Neural crest cell (in vitro differentiated cells): Measurements from ENCODE around the gene ZNF274. TPM values are rescaled to one million over a fixed set of nuclear protein-coding genes. Genes with fewer than 3 reads are reported as not detected.
"Not testable (repeated sequence)": the region's sequence is repeated elsewhere in the genome, so short reads cannot be mapped to it uniquely, and the experiment has no call there.

Experiments used
- DNase-seq: peaks from one replicate; pipeline ENCODE4 v3.0.0; 2021; ENCODE audit warnings: low read depth, mixed read lengths, low spot score
- H3K27ac Mint-ChIP-seq: one replicate; pipeline ENCODE4 v1.8.0; 2021; ENCODE audit warnings: mild to moderate bottlenecking, mixed read lengths; ENCODE audit not compliant: unreplicated experiment
- H3K27me3 Mint-ChIP-seq: 2 replicates; pipeline ENCODE4 v1.8.0; 2021; ENCODE audit warnings: low read depth, mild to moderate bottlenecking, mixed read lengths
- H3K36me3 Mint-ChIP-seq: 2 replicates; pipeline ENCODE4 v1.8.0; 2021; ENCODE audit warnings: low read depth, mild to moderate bottlenecking, mixed read lengths
- H3K4me1 Mint-ChIP-seq: 2 replicates; pipeline ENCODE4 v1.8.0; 2021; ENCODE audit warnings: mixed read lengths
- H3K4me3 Mint-ChIP-seq: one replicate; pipeline ENCODE4 v1.8.0; 2021; ENCODE audit warnings: mild to moderate bottlenecking, mixed read lengths
- H3K9me3 Mint-ChIP-seq: 2 replicates; pipeline ENCODE4 v1.8.0; 2021; ENCODE audit warnings: mixed read lengths
- CTCF ChIP-seq: fragments of 200-600 bp; sonication (generic); conservative IDR thresholded peaks from 2 replicates; pipeline ENCODE4 v1.5.0; 2021; ENCODE audit warnings: antibody characterized with exemption, mild to moderate bottlenecking
- long read RNA-seq: library from polyadenylated mRNA; unstranded; transcript quantifications from one replicate; pipeline ENCODE4 v2.0.0, GENCODE V29; 2020
- total RNA-seq: library from RNA; stranded (reverse); gene quantifications from 2 replicates; pipeline ENCODE4 v1.2.1, GENCODE V29; 2021

The ZNF274 gene
- total RNA-seq, result 25.6 and 26.8 TPM in 2 replicates
- long read RNA-seq, full-length matches to known transcripts, result 32 of 58 reads
- long read RNA-seq, partial matches to known transcripts, result 14 of 58 reads
- long read RNA-seq, other reads (novel, unspliced or antisense), result 12 of 58 reads

DNA sequence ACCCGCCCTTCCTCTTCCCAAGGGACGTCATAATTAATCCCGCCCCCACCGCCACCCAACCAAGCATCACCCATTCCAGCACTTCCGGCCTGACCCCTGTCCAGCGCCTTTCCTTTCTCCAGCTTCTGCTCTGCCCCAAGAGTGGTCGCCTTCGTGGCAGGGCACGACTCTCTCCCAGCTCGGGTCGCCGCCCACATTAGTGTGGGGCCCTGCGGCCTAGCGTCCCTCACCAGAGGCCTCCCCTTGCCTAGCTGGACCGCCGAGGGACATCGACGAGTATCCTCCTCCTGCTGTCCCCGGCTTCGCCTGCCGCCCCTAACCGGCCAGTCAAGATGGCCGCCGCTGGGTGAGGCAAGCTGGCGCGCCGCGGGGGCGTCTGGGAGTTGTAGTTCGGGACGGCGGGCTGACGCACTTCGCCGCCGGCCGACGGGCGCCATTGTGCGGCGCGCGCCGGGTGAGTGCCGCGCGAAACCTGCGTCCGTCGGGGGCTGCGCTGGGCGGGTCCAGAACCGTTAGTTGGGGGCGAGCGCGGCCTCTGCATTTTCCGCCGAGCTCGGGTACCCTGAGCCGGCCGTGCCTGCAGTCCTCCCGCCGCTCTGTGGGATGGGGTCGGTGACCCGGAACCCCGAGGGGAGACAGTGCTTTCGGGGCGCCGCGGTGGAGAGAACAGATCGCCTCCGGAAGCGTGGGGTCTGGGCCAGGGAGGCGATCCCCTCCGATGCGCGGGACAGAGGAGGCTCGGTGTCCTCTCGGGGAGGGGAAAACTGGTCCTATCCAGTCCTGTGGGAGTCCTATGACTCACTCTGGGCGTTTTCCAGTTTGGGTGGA, at the start of gene ZNF274:
Gene ZNF274, plus strand, starts transcription at position 73 of the 828 bp plus-strand sequence. CDS start 905 bp downstream, outside the sequence.
- no peaks in the 10 kb centered on the region for H3K27me3 Mint-ChIP-seq

DNA sequence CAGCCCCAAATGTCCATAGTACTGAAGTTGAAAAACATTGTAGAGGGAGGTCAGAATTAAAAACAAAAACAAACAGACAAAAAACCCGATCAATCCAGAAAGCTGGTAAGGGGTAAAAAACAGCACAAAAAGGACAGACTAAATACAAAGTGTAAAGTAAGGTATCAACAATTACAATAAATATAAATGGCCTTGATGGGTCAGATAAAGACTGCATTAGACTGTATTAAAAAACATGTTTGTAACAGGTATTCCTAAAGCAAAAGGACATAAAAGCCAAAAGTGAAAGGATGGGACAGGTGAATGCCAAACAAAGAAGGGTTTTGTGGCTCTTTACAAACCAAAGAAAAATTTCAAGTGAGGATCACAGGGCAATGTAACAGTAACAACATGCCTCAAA, 48.6 kb upstream of the ZNF274 start:
- Mint-ChIP-seq H3K27ac (no peak overlapping the region), H3K4me1 (no peaks in the 10 kb centered on the region), H3K36me3 (peaks cover 83% of the 10 kb centered on the region), H3K4me3 (peak overlapping the region; percentile 41), H3K27me3 (no peaks in the 10 kb centered on the region), H3K9me3 (peaks cover 29% of the 10 kb centered on the region)
- TF ChIP-seq CTCF, result no peak
- DNase-seq, result no peak

More for the DNA sequence above, at the start of gene ZNF274:
- Mint-ChIP-seq H3K4me3 (peak within 1 kb of the TSS; percentile 95), H3K36me3 (peaks cover 58% of the 10 kb centered on the region), H3K4me1 (peaks cover 15% of the 10 kb centered on the region), H3K27ac (peak within 1 kb of the TSS; percentile 100), H3K9me3 (peaks cover 20% of the 10 kb centered on the region)
- peak; percentile 90 for DNase-seq
- TF ChIP-seq CTCF, result no peak

DNA sequence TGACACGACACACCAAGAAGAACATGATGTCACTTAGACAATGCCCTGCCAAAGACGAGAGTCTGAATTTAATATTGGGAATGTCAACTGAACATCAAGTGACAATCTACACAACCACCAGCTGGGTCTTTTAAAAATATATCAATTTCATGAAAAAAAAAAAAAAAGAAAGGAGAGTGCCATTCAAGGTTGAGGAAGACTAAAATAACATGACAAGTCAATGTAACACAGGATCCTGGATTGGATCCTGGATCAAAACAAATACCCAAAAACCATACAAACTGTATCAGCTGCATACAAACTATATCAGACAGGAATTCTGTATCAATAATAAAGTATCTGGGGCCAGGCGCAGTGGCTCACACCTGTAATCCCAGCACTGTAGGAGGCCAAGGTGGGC, 37.0 kb upstream of the ZNF274 start:
- Mint-ChIP-seq H3K4me3 (peak overlapping the region; percentile 71), H3K9me3 (peaks cover 16% of the 10 kb centered on the region), H3K27ac (no peak overlapping the region), H3K27me3 (no peaks in the 10 kb centered on the region), H3K36me3 (peaks cover 42% of the 10 kb centered on the region), H3K4me1 (peaks cover 11% of the 10 kb centered on the region)
- no peak for DNase-seq
- no peak for TF ChIP-seq CTCF

GRCh38 chr19:58147475-58147874, 35.4 kb upstream of the ZNF274 start:
- not testable (repeated sequence) for H3K27ac Mint-ChIP-seq, H3K27me3 Mint-ChIP-seq, H3K4me3 Mint-ChIP-seq, DNase-seq
- H3K36me3 Mint-ChIP-seq, result peaks cover 42% of the 10 kb centered on the region
- peaks cover 20% of the 10 kb centered on the region for H3K4me1 Mint-ChIP-seq
- H3K9me3 Mint-ChIP-seq, result peaks cover 16% of the 10 kb centered on the region

GRCh38 chr19:58150328-58150921, 32.4 kb upstream of the ZNF274 start, which contains the start of gene ZNF329:
Gene ZNF329 (minus strand): TSS chr19:58150789. CDS start chr19:58129503, 21,286 bp downstream.
- H3K9me3 Mint-ChIP-seq, result peaks cover 14% of the 10 kb centered on the region
- H3K27ac Mint-ChIP-seq, result peak within 1 kb of the TSS; percentile 35
- TF ChIP-seq CTCF, result no peak
- peaks cover 37% of the 10 kb centered on the region for H3K36me3 Mint-ChIP-seq
- DNase-seq, result peak; percentile 88
- peak within 1 kb of the TSS; percentile 93 for H3K4me3 Mint-ChIP-seq
- peaks cover 25% of the 10 kb centered on the region for H3K4me1 Mint-ChIP-seq
- H3K27me3 Mint-ChIP-seq, result no peaks in the 10 kb centered on the region

- no peak overlapping the region for H3K27ac Mint-ChIP-seq
- peaks cover 25% of the 10 kb centered on the region for H3K4me1 Mint-ChIP-seq
- H3K9me3 Mint-ChIP-seq, result peaks cover 11% of the 10 kb centered on the region
- DNase-seq, result no peak
- peak overlapping the region; percentile 94 for H3K4me3 Mint-ChIP-seq
- H3K27me3 Mint-ChIP-seq, result no peaks in the 10 kb centered on the region
- H3K36me3 Mint-ChIP-seq, result peaks cover 33% of the 10 kb centered on the region
- no peak for TF ChIP-seq CTCF
These were observed 29.5 kb upstream of the ZNF274 start for GRCh38 chr19:58153386-58153785.
